ENCODE results near the gene GMEB2.
A peak's percentile ranks its signal among the peaks of the same experiment; 100 is the strongest.
"Not testable (repeated sequence)": the region's sequence is repeated elsewhere in the genome, so short reads cannot be mapped to it uniquely, and the experiment has no call there.

GMEB2 gene

DNA sequence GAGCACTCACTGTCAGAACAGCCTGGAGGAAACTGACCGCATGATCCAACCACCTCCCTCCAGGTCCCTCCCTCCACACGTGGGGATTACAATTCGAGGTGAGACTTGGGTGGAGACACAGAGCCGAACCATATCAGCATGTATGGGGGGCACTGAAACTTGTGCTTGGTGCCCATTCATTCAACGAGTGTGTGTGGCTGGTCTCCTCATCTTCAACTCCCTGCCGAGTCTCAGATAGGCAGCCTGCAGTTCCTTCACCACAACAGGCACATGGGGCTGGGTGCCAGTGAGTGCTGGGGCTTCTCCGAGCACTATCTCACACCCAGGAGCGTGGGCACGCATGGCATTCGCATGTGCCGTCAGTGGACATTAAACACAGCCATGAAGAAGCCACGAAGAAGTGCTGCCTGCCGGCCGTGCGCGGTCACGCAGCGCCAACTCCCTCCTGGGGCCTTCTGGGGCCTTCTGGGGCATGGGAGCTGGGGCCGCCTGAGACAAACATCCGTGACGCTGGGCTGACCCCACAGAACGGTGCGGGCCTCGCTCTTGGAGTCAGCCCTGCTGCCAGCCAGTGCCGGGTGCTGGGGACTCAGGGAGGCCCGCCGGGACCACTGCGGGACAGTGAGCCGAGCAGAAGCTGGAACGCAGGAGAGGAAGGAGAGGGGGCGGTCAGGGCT lies 30.5 kb upstream of the GMEB2 start:
- no peak for DNase-seq

DNA sequence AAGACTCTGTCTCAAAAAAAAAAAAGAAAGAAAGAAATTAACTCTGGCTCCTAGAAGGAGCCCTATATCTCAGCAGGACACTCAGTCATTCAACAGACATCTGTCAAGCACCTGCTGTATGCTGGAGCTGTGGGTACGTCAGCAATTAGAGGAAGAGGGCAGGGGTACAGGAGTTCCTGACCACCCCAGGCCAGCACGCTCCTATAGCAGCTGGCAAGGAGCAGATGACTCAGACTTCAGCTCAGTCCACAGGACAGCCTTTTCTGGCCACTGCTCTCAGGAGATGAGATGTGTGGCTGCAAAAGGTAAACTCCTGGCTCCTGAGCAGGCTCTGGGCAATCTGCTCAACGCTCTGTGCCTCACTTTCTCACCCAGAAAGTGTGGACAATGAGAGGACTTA lies 29.6 kb upstream of the GMEB2 start:
- no peak for DNase-seq

DNA sequence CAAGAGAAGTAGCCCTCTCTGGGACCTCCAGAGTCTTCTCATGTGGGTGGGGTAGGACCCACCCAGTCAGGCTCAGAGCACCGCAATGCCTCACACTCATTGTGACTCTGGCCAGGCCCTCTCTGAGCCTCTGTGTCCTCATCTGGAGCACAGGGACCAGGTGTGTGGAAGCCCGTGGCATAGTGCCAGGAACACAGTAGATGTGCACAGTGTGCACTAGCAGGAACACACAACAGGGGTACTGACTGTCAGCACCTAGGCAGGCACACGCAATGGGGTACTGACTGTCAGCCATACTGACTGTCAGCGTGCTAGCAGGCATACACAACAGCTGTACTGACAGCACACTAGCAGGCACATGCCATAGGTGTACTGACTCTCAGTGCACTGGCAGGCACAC lies 28.3 kb upstream of the GMEB2 start:
- no peak for DNase-seq

DNA sequence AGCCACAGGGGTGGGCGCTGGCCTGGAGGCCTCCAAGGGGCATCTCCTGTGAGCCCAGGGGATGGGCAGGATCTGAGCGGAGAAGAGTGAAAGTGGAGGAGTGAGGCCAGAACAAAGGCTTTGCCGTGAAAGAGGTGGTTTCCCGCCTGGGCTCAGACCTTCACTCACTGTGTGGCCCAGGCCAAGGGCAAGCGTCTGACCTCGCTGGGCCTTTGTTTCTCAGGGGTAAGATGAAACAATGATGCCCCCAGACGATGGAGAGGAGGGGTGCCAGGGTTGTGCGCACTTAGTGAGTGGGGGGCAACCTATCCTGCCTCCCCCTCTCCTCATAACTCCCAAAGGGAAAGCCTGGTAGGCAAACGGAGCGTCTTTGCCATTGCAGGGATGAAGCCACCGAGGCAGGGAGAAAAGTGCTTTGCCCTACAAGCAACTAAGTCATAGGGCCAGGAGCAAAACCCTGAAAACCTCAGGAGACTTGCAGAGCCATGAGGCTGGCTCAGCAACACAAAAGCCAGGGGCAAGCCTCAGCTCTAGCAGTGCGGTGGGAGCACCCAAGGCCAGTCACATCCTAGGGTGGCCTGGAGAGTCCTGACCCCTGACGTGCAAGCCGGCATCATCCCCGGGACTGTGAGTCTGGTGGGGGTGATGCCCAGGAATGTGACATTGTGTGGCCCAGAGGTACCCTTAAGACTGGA lies 27.2 kb upstream of the GMEB2 start:
- no peak for DNase-seq

DNA sequence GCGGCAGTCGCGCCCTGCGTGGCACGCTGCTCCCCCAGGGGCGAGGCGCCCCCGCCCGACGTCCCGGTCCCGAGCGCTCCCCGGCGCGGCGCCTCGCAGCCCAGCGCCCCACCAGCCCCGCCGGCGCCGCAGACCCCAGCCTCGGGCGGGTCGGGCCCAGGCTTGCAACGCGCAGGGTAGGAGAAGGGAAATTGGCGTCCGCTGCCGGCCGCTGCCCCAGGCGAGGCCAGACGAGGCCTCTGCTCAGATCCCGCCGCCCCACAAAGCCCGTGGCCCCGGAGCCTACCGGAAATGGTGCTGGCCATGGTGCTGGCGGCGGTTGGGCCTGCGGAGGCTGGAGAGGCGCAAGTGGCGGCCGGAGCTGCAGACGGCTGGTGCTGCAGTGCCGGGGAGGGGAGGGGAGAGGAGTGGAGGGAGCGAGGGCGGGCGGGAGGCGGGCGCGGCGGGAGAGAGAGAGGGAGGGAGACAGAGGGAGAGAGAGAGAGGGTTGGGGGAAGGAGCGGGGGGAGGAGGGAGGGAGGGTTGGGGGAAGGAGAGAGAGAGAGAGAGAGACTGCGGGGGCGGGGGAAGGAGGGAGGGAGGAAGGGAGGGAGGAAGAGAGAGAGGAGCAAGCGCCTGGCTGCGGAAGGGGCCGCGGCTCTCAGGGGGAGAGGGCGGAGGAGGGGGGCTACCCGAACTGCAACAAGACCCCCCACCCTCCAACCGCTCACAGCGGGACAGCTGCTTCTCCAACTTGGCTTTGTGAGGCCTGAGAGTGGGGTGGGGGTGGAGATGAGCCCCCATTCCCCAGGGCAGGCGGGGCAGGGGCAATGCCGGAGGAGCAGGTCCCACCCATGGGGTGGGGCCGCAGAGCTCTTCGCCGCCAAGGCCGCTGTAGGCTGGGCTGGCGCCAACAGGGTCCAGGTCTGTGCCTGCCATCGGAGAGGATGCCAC lies 26.4 kb upstream of the GMEB2 start, which contains the start of gene STMN3:
Gene STMN3 (minus strand): TSS at position 384 of the 933 bp plus-strand sequence. CDS start 79 bp downstream, at position 305.
- peak; percentile 91 for DNase-seq

DNA sequence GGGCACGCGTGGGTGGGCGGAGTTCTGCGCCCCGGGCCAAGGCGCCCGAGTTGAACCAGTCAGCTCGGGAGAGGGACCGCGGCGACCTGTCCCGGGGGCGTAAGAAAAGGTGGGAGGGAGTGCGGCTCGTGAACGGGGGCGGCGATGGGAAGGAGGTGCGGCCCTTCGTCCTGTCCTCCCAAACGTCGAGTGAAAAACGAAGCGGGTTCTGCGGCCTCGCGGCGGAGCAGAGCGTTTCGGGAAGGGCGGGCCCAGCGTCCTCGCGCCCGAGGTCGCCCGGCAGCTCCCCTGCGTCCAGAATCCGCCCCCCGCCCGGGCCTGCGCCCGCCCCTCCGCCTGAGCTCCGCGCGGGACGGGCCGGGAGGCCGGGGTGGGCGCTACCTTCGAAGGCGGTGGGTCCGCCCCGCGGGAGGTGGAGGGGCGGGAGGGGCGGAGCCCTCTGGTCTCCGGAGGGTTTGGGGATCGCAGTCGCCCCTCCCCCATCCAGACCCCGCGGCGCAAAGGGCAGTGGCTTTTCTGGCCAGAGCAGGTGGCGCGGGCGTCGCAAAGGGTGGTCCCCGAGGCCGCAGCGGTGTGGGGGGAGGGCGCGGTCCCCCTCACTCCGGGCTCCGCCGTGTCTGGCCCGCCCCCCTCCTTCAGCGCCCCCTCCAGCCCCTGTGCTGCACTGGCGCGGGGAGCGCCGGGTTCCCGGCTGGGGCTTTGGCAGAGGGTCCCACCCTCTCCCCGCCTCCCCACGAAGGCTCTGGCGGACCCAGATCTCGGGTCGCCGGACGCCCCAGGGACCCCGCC lies 25.5 kb upstream of the GMEB2 start:
- DNase-seq = peak; percentile 9

DNA sequence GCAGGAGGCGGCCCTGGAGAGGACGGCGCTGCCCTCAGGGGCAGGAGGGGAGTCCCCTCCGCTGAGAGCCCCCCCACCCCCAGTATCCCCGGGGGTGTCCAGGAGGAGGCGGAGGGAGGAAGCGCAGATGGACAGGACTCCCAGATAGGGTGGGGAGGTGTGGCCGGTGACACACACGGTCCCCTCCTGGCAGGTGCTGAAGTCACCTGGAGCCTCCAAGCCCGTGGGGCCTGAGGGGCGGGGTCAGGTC lies 25.0 kb upstream of the GMEB2 start:
- DNase-seq = no peak

DNA sequence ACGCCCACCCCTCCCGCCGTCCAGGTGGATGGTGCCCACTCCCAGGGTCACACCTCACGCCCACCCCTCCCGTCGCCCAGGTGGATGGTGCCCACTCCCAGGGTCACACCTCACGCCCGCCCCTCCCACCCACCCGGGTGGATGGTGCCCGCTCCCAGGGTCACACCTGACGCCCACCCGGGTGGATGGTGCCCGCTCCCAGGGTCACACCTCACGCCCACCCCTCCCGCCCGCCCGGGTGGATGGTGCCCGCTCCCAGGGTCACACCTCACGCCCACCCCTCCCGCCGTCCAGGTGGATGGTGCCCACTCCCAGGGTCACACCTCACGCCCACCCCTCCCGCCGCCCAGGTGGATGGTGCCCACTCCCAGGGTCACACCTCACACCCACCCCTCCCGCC lies 23.6 kb upstream of the GMEB2 start:
- DNase-seq = not testable (repeated sequence)

DNA sequence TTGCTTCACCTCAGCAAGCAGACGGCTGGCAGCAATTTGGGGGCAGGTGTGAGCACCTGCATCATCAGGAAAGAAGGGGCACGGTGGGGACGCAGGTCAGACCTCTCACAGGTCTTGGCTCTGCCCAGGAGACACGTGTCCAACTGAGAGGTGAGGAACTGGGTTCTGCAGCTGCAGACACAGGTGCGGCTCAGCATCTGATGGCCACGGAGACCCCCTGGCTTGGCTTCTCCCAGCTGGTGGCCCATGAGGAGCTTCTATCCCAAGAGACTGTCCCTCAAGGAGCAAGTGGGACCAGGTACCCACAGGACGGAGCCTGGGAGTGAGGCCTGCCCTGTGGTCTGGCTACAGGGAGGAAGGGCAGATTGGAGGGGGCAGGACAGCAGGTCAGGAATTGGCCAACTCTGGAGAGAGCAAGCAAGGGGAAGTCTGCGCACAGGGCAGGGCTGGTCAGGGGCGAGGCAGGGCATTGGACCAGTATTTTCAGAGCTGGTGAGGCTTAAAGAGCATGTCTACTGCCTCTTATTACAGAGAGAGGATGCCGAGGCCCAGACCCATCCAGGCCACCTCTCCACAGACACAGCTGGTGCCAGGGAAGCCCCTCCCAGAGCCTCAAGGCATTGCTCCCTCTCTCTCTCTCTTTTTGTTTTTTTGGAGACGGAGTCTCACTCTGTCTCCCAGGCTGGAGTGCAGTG lies 22.1 kb upstream of the GMEB2 start:
- no peak for DNase-seq

DNA sequence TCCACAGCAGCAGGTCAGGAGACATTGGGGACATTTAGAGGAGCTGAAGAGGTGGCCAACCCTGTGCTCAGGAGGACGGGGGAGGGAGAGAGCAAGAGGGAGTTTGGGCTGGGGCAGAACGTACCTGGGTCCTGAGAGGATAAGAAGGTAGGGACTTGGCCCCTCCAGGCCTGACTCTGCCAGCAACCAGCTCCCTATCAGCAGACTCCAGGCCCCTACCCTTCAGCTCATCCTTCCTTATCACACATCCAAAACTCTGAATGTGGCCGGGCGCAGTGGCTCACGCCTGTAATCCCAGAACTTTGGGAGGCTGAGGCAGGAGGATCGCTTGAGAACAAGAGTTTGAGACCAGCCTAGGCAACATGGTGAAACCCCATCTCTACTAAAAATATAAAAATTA lies 21.3 kb upstream of the GMEB2 start:
- DNase-seq = no peak

DNA sequence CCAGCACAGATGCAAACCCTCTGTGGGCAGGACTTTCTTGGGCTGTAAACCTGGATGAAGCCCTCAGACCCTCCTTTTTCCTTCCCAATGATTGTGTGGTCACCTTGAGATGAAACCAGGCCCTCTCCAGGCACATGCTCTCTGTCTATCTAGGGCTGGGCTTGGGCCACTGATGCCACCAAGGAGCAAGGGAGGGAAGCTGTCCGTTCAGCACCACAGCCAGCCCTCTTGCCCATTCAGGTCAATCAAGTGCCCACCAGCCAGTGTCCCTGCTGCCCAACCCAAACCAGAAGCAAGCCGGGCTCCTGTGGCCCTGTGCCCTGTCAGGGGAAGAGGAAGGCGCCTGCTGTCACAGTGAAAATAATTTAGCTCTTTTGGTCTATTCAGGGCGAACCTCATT lies 18.3 kb upstream of the GMEB2 start:
- DNase-seq = no peak

DNA sequence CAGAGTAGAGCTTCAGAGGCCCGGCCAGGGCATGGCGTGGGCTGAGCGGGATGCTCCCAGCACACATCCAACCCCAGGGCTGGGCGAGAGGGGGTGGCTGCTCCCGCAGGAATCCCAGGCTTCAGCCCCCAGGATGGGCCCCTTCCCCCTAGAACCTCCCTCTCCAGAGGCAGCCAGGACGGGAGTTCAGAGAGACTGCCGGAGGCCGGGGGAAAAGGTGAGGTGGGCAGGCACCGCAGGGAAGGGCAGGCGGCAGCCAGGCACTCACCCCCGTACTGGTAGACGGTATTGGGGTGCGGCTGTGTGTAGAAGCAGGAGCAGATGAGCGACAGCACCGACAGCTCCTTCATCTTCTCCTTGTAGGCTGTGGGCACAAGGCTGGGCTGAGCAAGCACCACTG lies 17.0 kb upstream of the GMEB2 start:
- DNase-seq = no peak

DNA sequence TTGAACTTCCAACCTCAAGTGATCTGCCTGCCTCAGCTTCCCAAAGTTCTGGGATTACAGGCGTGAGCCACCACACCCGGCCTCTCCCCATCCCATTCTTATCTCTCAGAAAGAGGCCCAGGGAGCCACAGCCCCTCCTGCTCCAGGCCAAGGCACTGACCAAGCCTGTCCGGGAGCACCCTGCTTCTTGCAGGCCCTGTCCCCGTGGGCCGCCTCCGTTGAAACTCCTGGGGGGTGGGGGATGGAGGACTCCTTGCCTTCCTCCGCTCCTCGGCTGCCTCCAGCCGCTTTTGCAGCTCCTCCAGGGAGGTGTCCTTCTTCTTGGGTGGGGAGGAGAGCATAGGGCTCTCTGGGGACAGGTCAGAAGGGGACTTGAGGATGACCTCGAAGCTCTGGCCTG lies 16.6 kb upstream of the GMEB2 start:
- no peak for DNase-seq

DNA sequence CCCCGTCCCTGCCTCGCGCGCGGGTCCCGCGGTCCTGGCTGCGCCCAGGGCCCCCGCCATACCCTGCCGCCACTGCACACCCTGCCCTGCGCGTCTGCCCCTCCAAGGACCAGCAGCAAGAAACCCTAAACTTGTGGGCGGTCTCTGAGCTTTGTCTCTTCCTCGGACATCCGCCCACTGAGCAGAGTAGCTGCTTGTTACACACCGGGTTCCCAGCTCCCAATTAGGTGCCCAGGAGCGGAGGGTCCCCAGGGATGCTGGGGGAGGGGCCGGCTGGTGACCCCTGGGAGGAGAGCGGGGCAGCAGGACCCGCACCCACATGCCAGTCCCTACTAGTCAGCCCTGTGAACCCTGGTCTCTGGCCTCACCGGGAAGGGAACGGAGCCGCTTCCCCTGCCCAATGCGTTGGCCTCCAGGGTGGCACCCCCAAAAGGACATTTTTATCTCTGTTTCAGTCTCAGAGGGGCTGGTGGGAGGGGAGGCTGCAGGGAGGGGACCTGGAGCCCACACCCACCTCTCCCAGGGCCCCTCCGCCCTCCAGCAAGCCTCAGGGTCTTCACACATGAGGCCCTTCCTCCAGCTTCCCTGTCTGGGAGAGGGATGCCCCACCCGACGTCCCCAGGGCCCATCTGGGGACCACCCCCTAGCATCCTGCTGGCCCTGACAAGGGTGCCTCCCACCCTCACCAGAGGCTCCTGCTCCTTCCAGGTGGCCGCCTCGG lies 15.8 kb upstream of the GMEB2 start:
- no peak for DNase-seq

DNA sequence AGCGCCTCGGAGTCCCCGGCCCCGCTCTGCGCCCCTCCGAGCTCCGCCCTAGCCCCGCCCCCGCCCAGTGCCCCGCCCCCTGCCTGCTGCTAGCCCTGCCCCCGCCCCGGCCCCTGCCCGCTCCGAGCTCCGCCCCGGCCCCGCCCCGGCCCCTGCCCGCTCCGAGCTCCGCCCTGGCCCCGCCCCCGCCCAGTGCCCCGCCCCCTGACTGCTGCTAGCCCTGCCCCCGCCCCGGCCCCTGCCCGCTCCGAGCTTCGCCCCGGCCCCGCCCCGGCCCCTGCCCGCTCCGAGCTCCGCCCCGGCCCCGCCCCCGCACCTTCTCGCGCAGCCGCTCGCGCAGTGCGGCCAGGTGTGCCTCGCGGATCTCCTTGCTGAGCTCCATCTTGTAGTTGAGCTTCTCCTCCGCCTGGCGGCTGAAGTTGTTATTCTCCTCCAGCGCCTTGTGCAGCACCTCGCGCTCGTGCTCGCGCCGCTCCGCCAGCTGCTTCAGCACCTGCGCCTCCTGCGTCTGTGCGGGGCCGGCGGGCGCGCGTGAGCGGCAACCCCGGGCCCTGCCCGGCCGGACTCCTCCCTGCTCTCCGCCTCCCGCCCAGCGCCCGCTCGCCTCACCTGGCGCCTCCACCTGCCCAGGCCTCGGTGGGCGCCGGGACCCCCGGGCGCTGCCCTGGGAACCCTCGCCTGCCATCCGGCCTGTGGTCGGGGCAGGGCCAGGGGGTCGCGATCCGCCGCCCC lies 15.1 kb upstream of the GMEB2 start:
- peak; percentile 80 for DNase-seq

DNA sequence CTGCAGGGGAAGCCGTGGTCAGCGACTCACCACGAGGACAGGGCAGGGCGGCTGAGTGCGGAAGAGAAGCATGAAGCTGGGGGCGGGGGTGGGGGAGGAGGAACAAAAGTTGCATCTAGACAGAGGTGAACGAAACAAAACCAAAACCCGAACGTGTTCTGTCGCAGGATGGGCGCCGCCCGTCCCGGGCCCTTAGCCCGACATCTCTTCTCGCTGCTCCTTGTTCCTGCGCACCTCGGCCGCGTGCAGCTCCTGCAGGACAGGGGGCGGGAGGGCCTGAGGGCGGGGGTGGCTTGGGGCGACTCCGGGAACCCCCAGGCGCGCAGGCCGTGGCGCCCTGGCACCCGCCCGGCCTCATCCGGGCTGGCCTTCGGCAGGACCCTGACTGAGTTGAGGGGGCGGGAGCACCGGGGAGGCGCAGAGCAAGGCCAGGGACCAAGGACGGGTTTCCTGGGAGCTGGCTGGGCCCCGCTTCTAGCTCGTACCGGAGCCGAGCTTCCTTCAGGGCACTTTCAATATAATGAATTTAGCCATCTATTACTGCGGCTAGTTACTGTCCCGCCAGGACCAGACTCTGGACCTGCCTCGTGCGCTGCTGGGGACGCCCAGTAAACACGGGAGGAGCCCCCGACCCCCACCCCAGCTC lies 14.4 kb upstream of the GMEB2 start:
- no peak for DNase-seq

DNA sequence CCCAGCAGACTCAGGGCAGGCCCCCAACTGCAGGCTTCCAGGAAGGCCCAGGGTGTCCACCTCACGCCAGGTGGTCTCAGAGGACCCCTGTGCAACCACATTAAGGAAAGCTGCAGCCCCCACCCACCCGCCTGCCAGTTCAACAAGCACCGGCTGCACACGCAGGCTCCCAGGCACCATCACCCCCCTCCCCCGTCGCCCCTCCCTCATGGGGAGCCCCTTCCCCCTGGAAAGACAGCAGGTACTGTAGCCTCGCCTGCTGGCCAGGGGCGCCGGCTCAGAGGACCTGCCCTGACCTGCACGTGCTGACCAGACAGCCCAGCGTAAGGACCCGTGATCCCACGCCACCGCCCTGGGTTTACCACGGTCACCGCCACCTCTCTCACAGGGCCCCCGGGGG lies 13.8 kb upstream of the GMEB2 start:
- not testable (repeated sequence) for DNase-seq

DNA sequence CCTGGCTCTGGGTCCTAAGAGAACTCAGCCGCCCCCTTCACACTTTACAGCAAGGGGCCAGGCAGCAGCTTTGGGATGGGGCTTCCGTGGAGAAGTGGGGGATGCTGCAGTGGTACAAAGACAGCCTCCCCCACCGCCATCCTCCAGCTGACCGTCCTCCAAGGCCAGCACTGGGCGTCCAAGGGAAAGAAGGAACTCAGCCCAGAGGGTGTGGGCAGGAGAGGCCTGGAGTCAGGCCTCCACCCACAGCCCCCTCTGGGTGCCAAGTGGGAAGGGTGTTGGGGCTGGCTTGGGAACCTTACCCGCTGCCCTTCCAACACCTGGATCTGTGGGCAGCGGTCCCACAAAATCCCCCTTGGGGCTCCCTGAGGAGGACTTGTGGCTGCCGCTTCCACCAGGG lies 13.2 kb upstream of the GMEB2 start:
- DNase-seq = no peak

DNA sequence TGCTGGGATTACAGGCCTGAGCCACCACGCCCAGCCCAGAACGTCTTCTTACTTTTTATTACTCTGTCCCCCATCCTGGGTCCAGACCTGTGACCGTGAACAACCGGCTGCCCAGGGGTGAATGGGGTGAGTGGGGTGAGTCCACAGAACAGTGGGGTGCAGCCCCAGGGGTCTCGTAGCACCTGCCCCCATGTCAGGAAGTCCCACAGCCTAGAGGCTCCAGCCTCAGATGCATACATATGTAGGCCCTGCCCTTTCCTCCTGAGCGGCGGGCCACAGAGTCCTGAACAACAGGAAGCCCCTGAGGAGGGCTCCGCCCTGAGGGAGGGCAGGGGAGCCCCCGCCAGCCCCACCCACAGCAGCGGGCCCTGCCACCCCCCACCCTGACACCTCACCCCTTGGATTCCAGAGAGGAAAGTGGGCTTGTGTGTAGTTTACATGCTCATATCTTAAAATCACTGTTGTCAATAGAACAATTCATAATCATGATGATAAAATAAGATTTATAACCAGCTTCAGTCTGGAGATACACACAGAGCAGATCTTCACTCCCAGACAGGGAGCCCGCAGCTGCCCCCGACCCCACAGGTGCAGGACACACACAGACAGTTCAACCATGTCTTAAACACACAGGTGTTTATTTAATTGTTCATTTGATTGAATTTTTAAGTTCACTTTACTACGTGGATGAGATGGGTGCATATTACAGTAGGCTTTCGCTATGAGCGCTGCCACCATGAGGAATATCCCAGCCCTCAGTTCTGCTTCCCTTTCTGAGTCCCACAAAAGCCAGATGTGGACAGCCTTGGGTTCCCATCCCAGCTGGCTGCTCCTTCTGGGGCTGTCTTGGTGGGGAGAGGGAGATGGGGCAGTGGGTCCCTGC lies 12.4 kb upstream of the GMEB2 start:
- no peak for DNase-seq

All from fibroblast of skin of scalp (primary cell).